Activated CD4-positive, alpha-beta T cell treated with anti-CD3 and anti-CD28 coated beads, Interleukin-2, amount 50 U/mL, for 4 hours (primary cell): Measurements from ENCODE around the gene ATP5F1D.
"Not testable (repeated sequence)": the region's sequence is repeated elsewhere in the genome, so short reads cannot be mapped to it uniquely, and the experiment has no call there.

ENCODE experiments used
- DNase-seq, 2 experiments: peaks; one replicate each; pipeline ENCODE4 v3.0.0-alpha.2; 2020

The ATP5F1D gene

DNA sequence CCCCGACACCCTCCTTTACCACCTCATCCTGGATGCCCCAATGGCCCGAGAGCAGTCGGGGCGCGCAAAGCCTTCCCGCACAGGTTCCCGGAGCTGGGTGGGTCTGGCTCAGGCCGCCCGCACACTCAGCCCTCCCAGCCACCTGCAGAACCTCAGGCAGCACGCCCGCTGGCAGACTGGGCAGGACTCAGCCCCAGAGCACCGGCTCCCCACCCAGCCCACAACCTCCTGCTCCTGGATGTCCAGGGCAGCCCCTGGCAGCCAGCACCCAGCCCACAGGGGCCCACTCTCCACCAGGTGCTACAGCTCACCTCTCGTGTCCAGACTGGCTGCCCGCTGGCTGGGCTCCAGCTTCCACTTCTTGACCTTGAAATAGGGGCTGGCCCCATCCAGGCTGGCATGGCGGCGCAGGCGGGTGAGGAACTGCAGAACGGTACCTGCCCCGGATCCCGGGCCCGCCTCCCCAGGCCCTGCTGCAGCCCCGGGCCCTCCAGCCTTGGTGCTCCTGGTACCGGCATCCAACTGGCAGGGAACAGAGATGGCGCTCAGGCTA is 8.4 kb upstream of the ATP5F1D start:
- DNase-seq: no peak

- no peak for DNase-seq
Observed at GRCh38 chr19:1234051-1234954, 7.2 kb upstream of the ATP5F1D start.

DNA sequence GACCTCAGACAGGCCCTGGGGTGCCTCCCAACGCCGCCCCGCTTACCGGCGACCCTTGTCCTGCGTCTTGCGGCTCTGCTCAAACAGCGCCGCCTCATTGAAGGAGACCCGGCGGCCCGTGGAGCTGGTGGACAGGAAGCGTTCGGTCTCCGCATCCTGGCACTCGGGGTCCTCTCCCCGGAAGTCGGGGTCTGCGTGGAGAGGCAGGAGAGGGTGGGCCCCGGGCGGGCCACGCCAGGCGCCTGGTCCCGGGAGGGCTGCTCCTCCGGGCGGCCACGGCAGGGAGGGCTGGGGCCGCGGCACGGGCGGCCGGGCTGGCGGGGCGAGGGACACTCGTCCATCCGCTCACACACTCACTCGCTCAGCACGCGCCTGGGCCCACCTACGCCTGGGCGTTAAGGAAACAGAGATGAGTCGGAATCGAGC is 6.6 kb upstream of the ATP5F1D start:
- DNase-seq: no peak

GRCh38 chr19:1235625-1236538 is 5.7 kb upstream of the ATP5F1D start:
- DNase-seq: no peak

GRCh38 chr19:1236576-1236975 is 5.0 kb upstream of the ATP5F1D start:
- no peak for DNase-seq

GRCh38 chr19:1237027-1237659 is 4.4 kb upstream of the ATP5F1D start:
- DNase-seq: no peak

DNA sequence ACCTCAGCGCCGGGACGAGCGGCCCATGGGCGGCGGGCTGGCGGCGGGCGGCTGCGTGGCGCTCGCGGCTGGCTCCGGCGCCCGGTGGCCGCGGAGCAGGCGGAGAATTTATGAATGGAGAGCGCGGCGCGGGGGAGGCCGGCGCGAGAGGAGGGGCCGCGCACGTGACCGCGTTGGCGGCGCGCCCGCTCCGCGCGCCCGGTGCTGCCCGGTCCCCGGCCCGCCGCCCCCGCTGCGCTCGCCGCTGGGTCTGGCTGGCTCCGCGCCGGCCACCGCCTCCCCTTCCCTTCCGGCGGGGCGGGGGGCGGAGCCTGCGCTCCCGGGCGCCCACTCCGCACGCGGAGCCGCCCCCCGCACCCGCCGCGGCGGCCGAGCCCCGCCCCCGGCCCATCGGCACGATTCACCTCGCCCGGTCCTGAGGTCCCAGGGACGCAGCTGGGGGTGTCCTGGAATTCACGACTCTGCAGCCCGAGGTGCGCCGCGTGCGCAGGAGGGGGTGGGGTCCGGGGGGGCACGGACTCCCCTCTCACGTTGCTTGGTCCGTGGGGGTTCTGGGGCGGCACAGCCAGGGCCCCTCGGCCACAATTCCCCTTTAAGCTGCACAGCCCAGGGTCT is 3.7 kb upstream of the ATP5F1D start, which contains the start of gene CBARP:
Gene CBARP (minus strand): TSS at position 252 of the 615 bp plus-strand sequence. CDS start 1,905 bp downstream, outside the sequence.
- DNase-seq: no peak

GRCh38 chr19:1238369-1239303 is 2.9 kb upstream of the ATP5F1D start:
- no peak for DNase-seq

DNA sequence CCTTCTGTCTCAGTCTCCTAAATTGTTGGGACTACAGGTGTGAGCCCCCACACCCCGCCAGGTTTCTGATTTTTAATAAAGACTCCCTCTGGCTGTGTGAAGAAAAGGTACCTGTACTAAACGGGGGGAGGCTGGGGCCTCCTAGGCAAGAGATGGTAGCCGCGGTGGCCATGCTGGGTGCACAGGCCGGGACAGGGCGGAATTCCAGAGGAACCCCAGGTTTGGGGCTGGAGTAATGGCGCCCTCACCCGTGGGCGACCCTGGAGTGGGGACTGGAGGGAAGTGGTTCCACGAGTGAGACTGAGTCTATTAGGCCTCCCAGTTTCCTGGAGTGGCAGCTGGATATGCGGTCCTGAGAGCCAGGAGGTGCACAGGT is 2.1 kb upstream of the ATP5F1D start:
- DNase-seq: no peak

GRCh38 chr19:1239796-1240737 is 1.5 kb upstream of the ATP5F1D start:
- peak; percentile 87 to 91 for DNase-seq

DNA sequence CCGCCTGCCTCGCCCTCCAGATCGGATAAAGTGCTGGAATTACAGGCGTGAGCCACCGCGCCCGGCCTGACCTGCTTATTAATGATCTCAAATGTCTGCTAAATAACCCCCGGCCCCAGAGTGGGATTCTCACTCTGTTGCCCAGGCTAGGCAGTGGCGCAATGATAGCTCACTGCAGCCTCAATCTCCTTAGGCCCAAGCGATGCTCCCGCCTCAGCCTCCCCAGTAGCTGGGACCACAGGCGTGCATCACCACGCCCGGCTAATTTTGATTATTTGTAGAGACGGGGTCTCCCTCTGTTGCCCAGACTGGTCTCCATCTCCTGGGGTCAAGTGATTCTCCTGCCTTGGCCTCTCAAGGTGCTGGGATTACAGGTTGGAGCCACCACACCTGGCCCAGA is 626 bp upstream of the ATP5F1D start:
- DNase-seq: no peak

DNA sequence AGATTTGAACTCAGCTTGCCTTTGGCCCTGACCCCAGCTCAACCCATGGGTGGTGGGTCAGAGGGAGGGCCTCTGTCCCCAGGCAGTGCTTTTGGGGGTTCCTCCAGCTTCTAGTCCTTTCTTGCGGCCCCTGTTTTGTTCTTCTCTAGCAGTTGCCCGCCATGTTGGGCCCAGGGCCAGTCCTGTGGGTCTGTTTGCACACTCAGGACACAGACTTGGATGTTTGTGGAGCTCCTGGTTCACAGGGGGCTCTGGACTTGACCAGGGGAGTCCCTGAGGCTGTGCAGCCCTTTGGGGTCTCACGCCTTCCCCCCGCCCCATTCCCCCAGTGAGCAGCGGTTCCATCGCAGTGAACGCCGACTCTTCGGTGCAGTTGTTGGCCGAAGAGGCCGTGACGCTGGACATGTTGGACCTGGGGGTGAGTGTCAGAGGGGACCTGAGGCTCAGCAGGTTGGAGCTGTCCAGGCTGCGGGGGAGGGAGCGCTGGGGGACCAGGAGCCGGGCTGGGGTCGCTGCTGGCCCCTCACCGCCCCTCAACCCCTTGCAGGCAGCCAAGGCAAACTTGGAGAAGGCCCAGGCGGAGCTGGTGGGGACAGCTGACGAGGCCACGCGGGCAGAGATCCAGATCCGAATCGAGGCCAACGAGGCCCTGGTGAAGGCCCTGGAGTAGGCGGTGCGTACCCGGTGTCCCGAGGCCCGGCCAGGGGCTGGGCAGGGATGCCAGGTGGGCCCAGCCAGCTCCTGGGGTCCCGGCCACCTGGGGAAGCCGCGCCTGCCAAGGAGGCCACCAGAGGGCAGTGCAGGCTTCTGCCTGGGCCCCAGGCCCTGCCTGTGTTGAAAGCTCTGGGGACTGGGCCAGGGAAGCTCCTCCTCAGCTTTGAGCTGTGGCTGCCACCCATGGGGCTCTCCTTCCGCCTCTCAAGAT is 2.5 kb downstream of the ATP5F1D start:
- DNase-seq: peak; percentile 81 to 83

DNA sequence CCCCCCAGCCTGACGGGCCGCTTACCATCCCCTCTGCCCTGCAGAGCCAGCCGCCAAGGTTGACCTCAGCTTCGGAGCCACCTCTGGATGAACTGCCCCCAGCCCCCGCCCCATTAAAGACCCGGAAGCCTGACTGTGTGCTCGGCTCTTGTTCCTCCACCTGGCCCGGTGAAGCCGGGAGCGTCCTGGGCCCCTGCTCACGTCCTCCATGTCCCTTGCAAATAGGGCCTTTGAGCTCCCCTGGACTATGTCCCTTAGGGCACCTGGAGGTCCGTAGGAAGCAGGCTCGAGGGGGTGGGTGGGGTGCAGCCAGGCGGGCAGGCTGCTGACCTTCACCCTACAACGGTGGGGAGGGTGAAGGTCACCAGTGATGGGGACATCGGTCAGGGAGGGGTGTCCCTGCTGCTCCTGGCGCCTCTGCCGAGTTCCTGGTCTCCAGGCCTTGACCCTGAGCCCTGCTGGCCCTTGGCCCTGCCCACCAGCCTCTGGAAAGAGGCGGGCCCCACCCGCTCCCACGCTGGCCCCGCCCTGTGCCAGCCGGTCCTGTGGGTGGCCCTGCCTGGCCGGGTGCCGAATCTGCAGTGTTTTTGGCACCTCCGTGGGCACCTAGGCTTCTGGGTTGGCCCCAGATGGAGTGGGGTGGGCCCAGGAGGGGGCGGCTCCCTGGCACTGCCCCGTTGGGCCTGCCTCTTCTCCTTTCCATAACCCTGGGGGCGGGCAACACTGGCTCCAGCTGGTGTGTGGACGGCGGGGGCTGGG is 3.3 kb downstream of the ATP5F1D start:
- DNase-seq: no peak

DNA sequence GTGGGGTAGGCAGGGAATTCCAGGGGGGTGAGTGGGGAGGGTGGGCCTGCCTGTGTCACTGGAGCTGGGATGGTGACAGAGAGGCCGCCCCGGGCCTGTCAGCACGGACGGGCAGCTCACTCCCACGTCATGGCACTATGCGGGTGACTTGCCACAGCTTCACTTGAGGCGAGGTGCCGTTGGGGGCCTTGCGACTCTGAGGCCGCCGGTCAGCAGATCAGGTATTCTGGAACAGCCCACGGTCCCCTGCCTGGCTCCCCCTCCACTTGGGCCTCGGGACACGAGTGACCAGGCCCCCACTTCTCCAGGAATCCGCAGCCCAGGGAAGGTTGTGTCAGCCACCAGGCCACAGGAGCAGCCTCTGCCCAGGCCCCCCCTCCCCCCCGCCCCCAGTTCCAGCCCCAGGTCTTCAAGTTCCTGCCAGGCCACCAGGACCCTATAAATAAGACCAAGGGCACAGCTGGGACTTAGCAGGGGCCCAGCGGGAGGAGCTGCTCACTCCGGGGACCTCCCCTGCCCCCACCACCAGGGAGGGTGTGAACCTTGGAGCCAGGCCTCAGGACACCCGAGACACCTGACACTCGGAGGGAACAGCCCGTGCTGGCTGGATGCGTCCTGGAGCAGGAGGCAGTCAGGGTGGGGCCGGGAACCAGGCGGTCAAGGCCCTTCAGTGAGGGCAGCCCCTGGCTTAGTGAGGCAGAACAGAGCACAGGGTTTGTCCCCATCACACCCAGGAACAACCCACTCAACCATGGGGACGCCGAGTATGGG is 4.1 kb downstream of the ATP5F1D start:
- no peak for DNase-seq

- DNase-seq: not testable (repeated sequence)
Observed at GRCh38 chr19:1246265-1247087, 4.9 kb downstream of the ATP5F1D start.

GRCh38 chr19:1247748-1248138 is 6.2 kb downstream of the ATP5F1D start:
- no peak for DNase-seq
